ENCODE results near the gene WDFY1. TPM values are rescaled to one million over a fixed set of nuclear protein-coding genes. Genes with fewer than 3 reads are reported as not detected.

The WDFY1 gene
- total and polyA plus RNA-seq, 2 donors (not counting 3 experiments of a cell fraction or from before 2014, with no cell fraction given), result 54.7 to 68.7 TPM

GRCh38 chr2:223897669-223898330, 47.3 kb downstream of the WDFY1 start:
- Histone ChIP-seq H3K4me3 (replicated peaks in 1 of 3; ENCODE audit: insufficient read depth in 1 of 3, low read depth in 1 of 3, low read length in 3 of 3) (no peak overlapping the region), H3K36me3 (ENCODE audit: control insufficient read depth in 2 of 2, extremely low read depth in 1 of 2, insufficient read depth in 2 of 2, low read length in 2 of 2) (peaks cover 10 to 26% of the 10 kb centered on the region in 2 experiments), H3K79me2 (ENCODE audit: control insufficient read depth, insufficient read depth, low read length) (peaks cover 3% of the 10 kb centered on the region), H3K9me1 (replicated peaks; ENCODE audit: control insufficient read depth, extremely low read depth, insufficient read depth, low read length) (no peaks in the 10 kb centered on the region), H2AFZ (ENCODE audit: low read depth, low read length) (no peak overlapping the region), H4K20me1 (replicated peaks; ENCODE audit: control insufficient read depth, extremely low read depth, insufficient read depth, low read length) (no peaks in the 10 kb centered on the region), H3K4me2 (ENCODE audit: insufficient read depth, low read length) (no peak overlapping the region), H3K9ac (replicated peaks; ENCODE audit: extremely low read depth, insufficient read depth, low read length) (no peak overlapping the region), H3K27ac (ENCODE audit: insufficient read depth, low read depth, low read length) (no peak overlapping the region), H3K9me3 (replicated peaks; ENCODE audit: control insufficient read depth, insufficient read depth, low read length) (no peaks in the 10 kb centered on the region), H3K4me1 (ENCODE audit: control insufficient read depth, extremely low read depth, insufficient read depth, low read length) (no peaks in the 10 kb centered on the region), H3K27me3 (ENCODE audit: control insufficient read depth in 2 of 2, insufficient read depth in 2 of 2, low read length in 2 of 2) (no peaks in the 10 kb centered on the region)
- DNase-seq (ENCODE audit: low read depth, low spot score) (no peak), FAIRE-seq (no peak)
- BruUV-seq (replicated peaks), result no TSS peak
- dilution Hi-C loops (cut with MboI; ENCODE audit: extremely low pct_ligation_motif_present, low sequenced_read_pairs) (no loop called here), intact Hi-C loops (cut with micrococcal nuclease) (no loop called here)
- no peak for TF ChIP-seq JUN (IDR thresholded peaks at IDR 0.05; ENCODE audit: borderline replicate concordance, insufficient read depth, insufficient read length, low read depth)
- TF ChIP-seq, protein P1, sequence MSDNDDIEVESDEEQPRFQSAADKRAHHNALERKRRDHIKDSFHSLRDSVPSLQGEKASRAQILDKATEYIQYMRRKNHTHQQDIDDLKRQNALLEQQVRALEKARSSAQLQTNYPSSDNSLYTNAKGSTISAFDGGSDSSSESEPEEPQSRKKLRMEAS (IDR thresholded peaks at IDR 0.05; ENCODE audit: insufficient read depth, insufficient read length), result no peak
- TF ChIP-seq GATA2 (IDR thresholded peaks at IDR 0.05; ENCODE audit: insufficient read depth, insufficient read length, low read depth, low read length), result no peak
- no peak for TF ChIP-seq EZH2 (IDR thresholded peaks at IDR 0.05; ENCODE audit: borderline replicate concordance, low read depth, low read length, severe bottlenecking)
- no peak for TF ChIP-seq MYC (IDR thresholded peaks at IDR 0.05; ENCODE audit: low read depth, low read length)
- TF ChIP-seq FOS (IDR thresholded peaks at IDR 0.05; ENCODE audit: borderline replicate concordance, insufficient read depth, low read length), result no peak
- no peak for TF ChIP-seq CTCF (IDR thresholded peaks at IDR 0.05; ENCODE audit: extremely low read depth in 1 of 2, insufficient read depth in 1 of 2, low read depth in 1 of 2, low read length in 2 of 2)
- no peak for TF ChIP-seq POLR2A (IDR thresholded peaks at IDR 0.05; ENCODE audit: low read depth, low read length)
- no peak for TF ChIP-seq POLR2AphosphoS5 (IDR thresholded peaks at IDR 0.05; ENCODE audit: insufficient read depth, low read depth, low read length)
- POLR2A ChIA-PET, result no interaction called here
- CTCF ChIA-PET, result interaction anchor here (1.0 kb wide), 1 partner anchor 11 kb away, joined by 4 read pairs; no protein-coding TSS in a partner anchor

Data from endothelial cell of umbilical vein (primary cell).